ENCODE measurements around the gene TOM1. TPM values are rescaled to one million over a fixed set of nuclear protein-coding genes. Genes with fewer than 3 reads are reported as not detected.
A peak's percentile ranks its signal among the peaks of the same experiment; 100 is the strongest.

The TOM1 gene
- total and polyA plus RNA-seq, 2 of the 13 experiments (the other 11 are each of a cell fraction or from before 2014, with no cell fraction given): 30.8 to 87.3 TPM

GRCh38 chr22:35310556-35311550, 11.2 kb downstream of the TOM1 start (continued):
- TF ChIP-seq ARID4A (CRISPR knock-in tag; IDR thresholded peaks at IDR 0.05; ENCODE audit: borderline replicate concordance) (peak; percentile 55; the same call in 1 of the 2 replicates), ZFYVE20 (CRISPR knock-in tag; IDR thresholded peaks at IDR 0.05; ENCODE audit: borderline replicate concordance, low read depth) (no peak), E2F1 (CRISPR knock-in tag; IDR thresholded peaks at IDR 0.05) (no peak), HNF4G (IDR thresholded peaks at IDR 0.05; ENCODE audit: borderline replicate concordance, low read depth, low read length) (peak; percentile 85), HNF4G (CRISPR knock-in tag; IDR thresholded peaks at IDR 0.05; ENCODE audit: borderline replicate concordance, low read depth) (peak; percentile 90), ESRRA (CRISPR knock-in tag; IDR thresholded peaks at IDR 0.05; ENCODE audit: low read depth) (no peak), BCL3 (CRISPR knock-in tag; IDR thresholded peaks at IDR 0.05) (no peak), ZNF704 (CRISPR knock-in tag; IDR thresholded peaks at IDR 0.05; ENCODE audit: borderline replicate concordance) (no peak), RBAK (CRISPR knock-in tag; IDR thresholded peaks at IDR 0.05) (peak; percentile 99), ZNF382 (CRISPR knock-in tag; IDR thresholded peaks at IDR 0.05; ENCODE audit: borderline replicate concordance) (no peak), SNAPC2 (CRISPR knock-in tag; IDR thresholded peaks at IDR 0.05) (no peak), ZBED4 (CRISPR knock-in tag; IDR thresholded peaks at IDR 0.05; ENCODE audit: borderline replicate concordance) (no peak), HMG20A (CRISPR knock-in tag; IDR thresholded peaks at IDR 0.05; ENCODE audit: borderline replicate concordance) (no peak; the same call in 1 of the 2 replicates), DNMT3B (CRISPR knock-in tag; conservative IDR thresholded peaks at IDR 0.05) (no peak), JUN (CRISPR knock-in tag; IDR thresholded peaks at IDR 0.05) (no peak)
